Myocyte (in vitro differentiated cells): Measurements from ENCODE around the gene DARS1. TPM values are rescaled to one million over a fixed set of nuclear protein-coding genes. Genes with fewer than 3 reads are reported as not detected.

Experiments
- DNase-seq: peaks from one replicate; pipeline ENCODE4 v3.0.0-alpha.2; 2012; ENCODE audit warnings: low read depth
- total RNA-seq: library from RNA; depleted of rRNA; stranded (reverse); fragments of >200 nt; gene quantifications from 2 replicates; pipeline ENCODE4 v1.2.3, GENCODE V29; 2014

Gene DARS1
- total RNA-seq, 1 donor from 2014 or later = 76.5 TPM

- DNase-seq = no peak
Observed at GRCh38 chr2:135947483-135947882, 37.9 kb downstream of the DARS1 start.

DNA sequence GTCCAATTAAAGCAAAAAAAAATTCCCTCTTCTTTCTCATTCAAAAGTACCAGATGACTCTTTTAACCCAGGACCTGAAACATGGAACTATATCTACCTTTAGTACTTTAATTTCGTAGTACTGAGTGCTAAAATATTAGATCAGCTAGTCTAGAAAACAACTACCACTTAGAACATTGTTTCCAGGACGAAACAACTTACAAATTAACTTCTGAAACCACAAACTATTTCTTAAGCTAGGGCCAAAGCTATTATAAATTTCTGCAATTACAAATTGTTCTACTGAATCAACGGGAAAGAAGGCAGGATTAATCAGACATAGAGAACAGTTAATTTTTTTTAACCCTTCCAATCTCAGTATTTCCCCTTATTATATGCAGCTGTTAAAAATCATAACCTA, 39.9 kb downstream of the DARS1 start:
- DNase-seq = no peak

GRCh38 chr2:135944625-135945024, 40.8 kb downstream of the DARS1 start:
- DNase-seq = no peak

GRCh38 chr2:135942936-135943688, 42.3 kb downstream of the DARS1 start:
- DNase-seq = no peak

- no peak for DNase-seq
Observed at GRCh38 chr2:135936524-135936923, 48.9 kb downstream of the DARS1 start.

DNA sequence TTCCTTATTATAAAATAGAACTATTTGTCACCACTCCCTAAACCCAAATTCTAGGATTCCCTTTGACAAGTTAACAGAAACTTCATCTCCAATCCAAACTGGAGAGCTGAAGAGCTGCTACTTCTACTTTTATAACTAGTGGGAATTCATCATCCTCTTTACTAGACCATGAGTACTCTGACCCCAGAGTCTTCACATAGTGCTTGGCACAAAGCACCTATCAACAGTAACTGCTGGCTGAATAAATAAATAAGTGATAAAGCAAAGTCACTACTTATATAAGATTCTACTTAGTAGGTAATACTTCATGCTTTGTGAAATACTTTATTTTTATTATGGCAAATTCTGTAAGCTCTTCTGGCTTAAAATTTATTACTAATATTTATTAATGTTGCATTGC, 49.5 kb downstream of the DARS1 start:
- no peak for DNase-seq

- DNase-seq = no peak
Observed at GRCh38 chr2:135931776-135932443, 53.5 kb downstream of the DARS1 start.

GRCh38 chr2:135926605-135927004, 58.8 kb downstream of the DARS1 start:
- DNase-seq = no peak

DNA sequence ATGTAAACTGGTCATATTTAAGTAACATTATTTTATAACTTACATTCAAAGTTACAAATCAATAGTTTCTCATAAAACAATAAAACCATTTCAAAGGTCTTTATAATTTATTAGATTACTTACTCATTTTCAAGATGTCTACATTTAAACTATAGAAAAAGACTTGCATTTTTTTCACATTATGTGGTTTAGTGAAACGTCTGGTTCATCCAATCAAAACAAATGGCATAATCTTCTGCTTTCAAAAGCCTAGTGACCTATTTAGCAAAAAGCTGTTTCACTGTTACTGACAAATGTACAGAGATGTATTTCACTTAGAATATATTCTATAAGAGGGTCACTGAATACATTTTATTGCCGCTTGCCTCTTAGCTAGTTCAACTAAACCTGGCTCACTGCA, 59.9 kb downstream of the DARS1 start:
- no peak for DNase-seq

- peak; percentile 51 for DNase-seq
Observed at GRCh38 chr2:135916207-135916606, 69.2 kb downstream of the DARS1 start.

DNA sequence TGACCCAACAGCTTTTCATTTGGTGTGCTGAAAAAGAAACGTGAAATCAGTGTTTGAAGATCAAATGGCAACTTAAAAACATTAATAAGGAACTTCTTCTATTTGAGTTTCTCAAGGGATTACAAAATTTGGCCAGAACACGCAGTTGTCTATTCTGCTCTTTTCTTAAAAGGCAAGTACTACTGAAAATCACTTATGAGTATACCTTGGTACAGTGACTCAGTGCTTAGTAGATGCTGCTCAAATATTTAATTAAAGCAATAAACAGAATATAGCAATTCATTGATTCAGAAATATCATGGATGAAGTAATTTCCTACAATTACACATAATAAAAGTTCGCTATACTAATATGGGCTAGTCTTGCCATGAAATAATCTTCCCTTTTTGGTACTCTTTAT, 70.9 kb downstream of the DARS1 start:
- DNase-seq = no peak

DNA sequence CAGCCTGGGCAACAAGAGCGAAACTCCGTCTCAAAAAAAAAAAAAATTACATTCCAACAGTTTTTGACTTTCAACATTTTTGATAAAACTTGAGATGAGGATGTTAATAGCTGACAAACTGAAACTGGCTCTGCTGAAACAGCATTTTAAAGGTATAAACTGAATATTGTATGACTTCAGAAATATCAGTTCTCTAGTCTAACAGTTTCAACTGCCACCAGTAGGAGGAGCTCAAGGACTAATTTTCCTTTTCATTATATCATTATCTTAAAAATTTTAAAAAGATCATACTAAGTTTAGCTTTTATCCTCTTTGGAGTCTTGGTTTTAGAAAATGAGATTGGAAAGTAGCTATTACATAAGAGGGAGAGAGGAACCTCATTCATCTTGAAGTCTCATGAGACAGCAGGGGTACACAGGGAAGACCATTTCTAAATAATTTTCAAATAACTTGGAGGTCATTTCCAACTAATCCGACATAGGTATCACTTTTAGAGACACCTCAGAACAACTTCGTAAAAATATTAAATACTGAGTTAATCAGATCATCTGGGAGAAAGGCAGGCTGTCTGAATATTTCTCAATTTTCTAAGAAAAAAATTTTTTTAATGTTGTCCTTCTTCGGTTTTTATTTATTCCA, 71.6 kb downstream of the DARS1 start:
- DNase-seq = peak; percentile 66

GRCh38 chr2:135909976-135910375, 75.5 kb downstream of the DARS1 start:
- no peak for DNase-seq

- no peak for DNase-seq
Observed at GRCh38 chr2:135905679-135906078, 79.7 kb downstream of the DARS1 start.

GRCh38 chr2:135904341-135904989, 81.0 kb downstream of the DARS1 start:
- DNase-seq = peak; percentile 34

- DNase-seq = no peak
Observed at GRCh38 chr2:135903650-135904049, 81.8 kb downstream of the DARS1 start.

DNA sequence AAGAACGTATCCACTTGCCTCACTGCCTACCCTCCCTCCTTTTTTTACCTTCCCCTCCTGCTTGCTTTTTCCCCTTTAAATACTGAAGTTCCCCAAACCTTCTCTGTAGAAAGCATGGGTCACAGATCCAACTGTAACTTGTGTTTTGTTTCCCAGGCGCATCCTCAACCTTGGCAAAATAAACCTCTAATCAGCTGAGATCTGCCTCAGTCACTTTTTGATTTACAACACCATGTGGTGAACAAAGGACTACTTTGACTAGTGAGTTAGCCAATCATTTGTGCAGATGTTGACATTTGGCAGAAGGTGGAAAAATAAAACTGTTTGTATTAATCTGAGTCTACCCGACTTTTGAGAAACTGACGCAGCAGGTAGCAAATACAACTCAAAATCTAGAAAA, 85.9 kb downstream of the DARS1 start:
- DNase-seq = no peak

GRCh38 chr2:135898234-135898786, 87.1 kb downstream of the DARS1 start:
- DNase-seq = no peak

GRCh38 chr2:135894930-135895329, 90.5 kb downstream of the DARS1 start:
- DNase-seq = no peak

- DNase-seq = no peak
Observed at GRCh38 chr2:135893374-135893794, 92.0 kb downstream of the DARS1 start.

DNA sequence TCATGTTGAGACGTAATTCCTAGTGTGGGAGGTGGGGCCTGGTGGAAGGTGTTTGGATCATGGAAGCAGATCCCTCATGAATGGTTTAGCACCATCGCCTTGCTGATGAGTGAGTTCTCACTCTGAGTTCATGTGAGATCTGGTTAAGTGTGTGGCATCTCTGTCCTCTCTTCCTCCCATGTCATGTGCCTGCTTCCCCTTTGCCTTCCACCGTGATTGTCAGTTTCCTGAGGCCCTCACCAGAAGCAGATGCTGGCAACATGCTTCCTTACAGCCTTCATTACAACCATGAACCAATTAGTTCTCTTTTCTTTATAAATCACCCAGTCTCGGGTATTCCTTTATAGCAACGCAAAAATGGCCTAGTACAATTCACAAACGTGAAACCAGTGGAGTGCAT, 94.6 kb downstream of the DARS1 start:
- DNase-seq = no peak

GRCh38 chr2:135890149-135890548, 95.3 kb downstream of the DARS1 start:
- DNase-seq = no peak
